HG03039 (cell line): ENCODE measurements around the gene UNC5C.

Experiments used
- ATAC-seq: cut with Tn5 transposase; IDR thresholded peaks from one replicate; pipeline ENCODE4 v1.9.1; 2021; ENCODE audit warnings: mild to moderate bottlenecking, moderate library complexity; ENCODE audit not compliant: unreplicated experiment

Gene UNC5C

DNA sequence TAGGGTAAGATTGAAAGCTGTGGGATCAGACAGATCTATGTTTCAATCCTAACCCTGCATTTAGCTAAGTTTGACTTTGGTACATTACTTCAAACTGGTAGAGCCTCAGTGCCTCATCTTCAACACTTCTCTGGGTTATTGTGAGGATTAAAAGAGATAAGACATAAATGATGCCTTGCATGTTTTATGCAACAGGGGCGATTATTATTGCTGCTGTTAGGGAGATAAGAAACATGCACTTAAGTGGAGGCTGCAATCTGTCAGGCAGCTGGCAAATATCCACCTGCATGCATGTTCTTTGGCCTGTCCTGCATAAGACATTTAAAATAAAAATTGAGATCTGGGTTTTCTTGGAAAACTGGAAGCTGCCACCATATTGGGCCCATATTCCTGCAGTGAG, 24.6 kb downstream of the UNC5C start:
- no peak for ATAC-seq

DNA sequence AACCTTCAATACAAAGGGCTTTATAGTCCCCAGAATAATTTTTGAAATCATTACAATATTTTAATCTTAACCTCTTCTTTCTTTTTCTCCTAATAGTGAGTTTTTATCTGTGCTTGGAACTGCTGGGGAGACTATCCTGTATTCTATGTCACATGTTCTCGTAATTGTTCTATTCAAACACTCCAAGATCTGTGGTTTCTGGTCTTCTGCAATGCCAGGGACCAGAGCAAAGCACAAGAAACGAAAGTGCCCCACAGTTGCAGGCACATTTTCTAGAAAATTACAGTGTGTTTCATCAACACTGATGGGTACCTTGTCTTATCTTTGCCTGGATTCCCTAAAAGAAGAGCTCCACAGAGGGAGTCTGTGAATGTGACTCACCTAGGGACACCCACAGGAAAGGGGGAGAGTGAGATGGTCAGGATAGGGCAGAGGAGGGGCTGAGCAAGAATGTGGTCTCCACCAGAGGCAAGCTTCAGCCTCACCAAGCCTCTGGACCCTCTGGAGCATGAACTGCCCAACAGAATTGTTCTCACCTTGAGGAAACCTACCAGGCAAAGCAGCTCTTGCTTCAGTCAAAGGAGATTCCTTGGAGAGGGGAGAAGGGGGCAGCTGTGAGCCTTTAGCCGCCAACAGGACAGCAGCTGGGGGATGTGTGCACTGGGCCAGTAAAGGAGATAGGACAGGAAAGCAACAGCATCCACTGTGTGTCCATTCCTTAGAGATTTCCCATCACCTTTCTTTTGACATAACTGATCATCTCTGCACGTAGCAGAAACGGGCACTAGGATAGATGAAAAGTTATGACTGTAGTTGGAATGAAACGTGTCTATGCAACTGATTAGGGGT, 25.9 kb downstream of the UNC5C start:
- no peak for ATAC-seq

DNA sequence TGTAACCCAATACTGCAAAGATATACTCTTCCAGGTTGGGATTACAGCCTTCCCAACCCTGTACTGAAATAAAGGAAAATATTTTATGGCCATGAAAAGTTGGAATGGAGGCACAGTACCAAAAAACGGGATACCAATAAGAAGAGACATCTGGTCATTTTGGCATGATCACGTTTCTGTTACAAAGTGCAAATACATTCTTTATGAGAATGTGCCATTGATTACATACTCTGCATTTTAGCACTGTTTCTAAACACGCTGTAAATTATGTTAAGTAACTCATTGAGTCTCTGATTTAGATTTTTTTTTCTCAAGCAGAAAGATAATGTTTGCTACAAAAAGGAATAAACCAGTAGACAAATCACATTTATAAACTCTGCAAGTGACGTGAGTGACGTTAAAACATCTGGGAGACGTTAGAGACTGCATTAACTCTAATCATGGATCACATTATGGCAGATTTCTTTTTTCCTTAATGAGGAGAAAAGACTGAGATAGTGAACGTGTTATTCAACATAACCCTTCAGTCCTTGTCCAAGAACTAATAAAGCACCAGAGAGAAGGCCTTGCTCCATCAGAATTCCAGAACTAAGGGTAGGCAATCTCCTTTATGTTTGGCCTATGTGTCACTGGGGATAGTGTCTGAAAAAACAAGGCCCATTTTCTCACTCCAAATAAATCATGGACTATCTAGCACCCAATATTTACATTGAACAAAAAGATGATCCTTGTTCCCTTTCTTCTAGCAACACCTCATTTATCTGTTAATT, 31.0 kb downstream of the UNC5C start:
- no peak for ATAC-seq

DNA sequence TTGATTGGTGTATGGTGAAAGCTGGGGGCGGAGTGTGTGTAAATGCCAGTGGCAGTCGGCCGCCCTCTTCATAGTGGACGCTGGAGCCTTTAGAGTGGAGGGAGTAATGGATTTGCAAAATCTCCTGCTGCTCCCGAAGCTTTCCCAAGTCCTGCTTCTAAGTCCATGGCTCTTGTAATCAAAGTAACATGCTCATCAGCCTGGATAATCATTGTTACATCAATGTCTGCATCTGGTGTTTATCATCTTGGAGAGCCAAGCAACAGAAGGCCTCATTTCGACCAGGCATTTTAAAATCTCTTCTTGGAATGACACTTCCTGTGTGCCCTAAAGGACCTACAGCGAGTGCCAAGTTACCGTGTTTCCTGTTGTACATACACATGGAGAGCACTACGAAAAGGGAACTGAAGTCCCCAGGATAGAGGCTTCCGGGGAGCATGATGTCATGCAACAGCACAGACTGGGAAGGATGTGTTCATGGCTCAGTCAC, 32.2 kb downstream of the UNC5C start:
- no peak for ATAC-seq

DNA sequence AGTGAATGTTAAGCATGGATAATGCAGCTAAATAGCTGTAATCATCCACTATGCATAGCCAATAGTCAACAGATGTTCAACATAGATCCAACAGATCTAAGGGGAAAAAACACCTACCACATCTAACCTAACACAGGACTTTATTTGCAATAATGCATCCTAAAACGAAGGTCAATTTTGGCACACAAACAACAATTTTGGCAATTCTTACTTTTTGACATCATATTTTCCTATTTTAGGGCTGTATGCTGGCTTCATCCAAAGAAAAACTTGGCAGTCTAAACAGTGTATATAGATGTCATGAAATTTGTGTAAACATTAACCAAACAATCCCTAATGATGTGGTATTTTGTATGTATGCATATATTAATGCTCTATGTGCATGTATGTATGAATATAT, 33.2 kb downstream of the UNC5C start:
- ATAC-seq, result no peak

DNA sequence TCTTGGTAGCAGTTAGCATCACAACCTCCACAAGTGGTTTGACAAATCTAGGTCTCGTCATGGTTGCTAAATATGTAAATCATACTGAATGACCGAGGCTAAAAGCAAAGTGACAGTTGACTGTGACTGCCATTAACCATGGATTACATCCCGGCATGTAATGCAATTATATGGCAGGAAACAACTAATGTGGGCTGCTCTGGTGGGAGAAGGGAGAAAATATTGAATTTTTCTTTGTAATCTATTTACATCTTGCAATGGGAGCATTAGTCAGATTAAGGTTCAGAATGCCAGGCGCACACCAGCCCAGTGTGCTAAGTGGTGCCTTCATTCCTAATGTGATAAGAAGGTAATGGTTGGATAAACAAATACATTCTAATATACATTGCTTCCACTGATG, 35.8 kb downstream of the UNC5C start:
- ATAC-seq, result no peak

DNA sequence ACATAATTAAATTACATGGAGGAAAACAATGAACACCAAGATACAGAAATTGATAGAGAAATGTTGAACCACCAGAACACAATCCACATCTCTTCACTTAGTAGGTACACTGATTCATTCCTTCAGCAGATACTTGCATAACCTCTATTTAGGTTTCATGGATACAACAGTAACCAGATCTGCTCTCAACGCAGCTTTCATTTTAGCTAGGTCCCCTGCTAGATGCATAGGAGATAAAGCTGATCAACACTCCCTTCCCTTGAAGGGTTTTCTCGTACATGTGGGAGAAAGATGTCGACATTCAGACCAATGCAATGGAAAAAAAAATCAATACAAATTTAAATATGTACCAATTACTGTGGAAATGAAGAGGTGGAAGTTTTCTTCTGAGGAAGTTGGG, 37.3 kb downstream of the UNC5C start:
- ATAC-seq, result no peak

DNA sequence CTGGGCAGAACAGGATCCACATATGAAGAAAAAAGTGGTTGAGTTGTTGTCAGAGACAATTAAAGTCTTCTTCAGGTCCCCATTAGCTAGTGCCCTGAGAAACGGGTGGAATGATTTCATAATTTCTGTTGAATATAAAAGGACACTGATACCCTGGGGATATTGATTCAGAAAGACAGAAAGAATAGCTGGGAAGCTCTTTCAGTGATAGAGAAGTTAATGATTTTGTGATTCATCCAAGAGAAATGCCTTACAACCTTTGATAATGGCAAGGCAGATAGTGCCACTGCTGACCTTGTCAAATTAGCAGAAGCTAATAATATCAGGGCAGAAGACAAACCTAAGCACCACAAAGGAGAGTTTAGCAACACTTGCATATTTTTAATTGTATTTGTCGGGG, 37.9 kb downstream of the UNC5C start:
- no peak for ATAC-seq

DNA sequence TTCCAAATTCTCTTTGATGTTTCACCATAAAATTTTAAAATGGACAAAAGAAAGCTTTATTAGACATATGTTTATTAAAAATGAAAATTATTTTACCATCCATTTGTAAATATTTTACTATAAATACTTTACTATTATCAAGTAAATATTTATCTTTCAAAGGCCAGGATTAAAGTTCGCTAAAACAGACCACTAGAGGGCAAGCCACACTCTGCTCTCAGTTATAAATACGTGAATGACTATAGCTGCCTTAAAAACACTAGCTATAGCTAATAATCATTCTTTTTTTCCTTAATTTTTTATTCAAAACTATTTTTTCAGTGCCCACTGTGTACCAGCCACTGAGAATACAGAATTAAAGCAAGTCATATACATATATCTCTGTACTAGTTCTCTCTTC, 38.6 kb downstream of the UNC5C start:
- no peak for ATAC-seq

DNA sequence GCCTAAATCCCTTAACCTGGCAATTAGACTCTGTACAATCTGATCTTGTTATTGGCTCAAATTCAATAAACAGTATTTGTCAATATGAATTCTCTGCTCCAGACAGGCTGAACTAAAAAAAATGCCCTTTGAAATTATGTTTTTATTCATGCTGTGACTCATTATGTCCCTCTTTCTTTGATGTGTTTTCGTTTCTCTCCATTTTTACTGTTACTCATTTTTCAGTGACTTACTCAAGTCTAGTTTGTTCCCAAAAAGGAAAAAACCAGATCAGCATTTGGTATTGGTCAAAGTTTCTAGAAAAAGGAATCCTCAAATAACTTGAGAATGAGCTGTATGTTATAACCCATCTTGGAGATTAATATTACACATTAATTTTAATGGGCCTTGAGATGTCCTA, 40.4 kb downstream of the UNC5C start:
- ATAC-seq, result no peak

- no peak for ATAC-seq
These were observed 41.2 kb downstream of the UNC5C start for GRCh38 chr4:95507561-95507960.

DNA sequence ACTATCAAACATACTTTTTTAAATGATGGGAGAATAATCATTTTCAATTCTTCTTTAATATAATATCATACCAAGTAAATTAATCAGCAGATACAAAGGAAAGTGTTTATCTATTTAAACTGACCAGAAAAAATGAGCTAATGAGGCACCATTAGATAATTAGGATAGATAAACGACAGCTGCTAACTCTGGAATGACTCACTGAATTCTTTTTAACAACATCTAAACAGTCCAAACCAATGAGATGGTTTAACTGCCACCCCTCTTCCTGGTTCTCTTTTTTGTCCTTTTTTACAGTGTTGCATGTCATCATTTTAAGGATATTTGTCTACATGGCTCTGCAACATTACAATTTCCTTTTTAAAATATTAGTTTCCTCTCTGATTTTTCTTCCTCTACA, 41.6 kb downstream of the UNC5C start:
- no peak for ATAC-seq

- ATAC-seq, result no peak
These were observed 42.5 kb downstream of the UNC5C start for GRCh38 chr4:95506264-95506663.

DNA sequence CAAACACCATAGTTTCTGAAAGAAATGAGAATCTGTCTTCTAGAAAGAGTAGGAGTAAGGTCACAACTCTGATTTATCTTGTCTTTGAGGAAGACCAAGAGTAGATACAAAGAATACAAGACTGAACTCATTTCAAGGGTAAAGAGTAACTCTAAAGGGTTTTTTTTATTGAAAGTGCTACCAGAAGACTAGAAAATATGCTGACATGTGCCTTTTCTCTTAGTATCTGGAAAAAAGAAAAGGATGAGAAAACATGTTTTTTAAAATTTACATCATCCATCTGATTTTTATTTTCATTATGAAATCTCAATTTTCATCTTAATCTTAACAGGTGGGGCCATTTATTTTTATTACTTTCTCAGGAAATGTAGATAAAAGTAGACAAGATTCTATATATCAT, 43.0 kb downstream of the UNC5C start:
- no peak for ATAC-seq

- no peak for ATAC-seq
These were observed 43.6 kb downstream of the UNC5C start for GRCh38 chr4:95505151-95505550.

GRCh38 chr4:95504501-95504900, 44.3 kb downstream of the UNC5C start:
- no peak for ATAC-seq

DNA sequence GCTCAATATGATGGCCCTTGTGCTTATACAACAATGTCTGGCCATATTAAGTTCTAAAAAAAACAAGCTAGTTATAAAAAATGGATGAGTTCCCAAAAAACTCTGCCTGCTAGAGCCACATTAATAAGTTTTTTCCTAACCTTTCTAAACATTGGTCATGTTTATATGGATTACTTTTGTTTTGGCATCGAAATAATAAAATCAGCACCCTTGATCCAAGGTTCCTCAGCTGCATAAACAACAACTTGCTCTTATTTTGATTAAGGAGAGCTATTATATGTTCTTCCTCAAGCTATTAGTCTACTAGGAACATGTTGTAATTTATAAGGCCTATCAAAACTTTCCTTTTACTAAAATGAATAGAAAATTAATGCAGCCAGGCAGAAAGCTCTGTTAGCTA, 48.4 kb downstream of the UNC5C start:
- no peak for ATAC-seq

DNA sequence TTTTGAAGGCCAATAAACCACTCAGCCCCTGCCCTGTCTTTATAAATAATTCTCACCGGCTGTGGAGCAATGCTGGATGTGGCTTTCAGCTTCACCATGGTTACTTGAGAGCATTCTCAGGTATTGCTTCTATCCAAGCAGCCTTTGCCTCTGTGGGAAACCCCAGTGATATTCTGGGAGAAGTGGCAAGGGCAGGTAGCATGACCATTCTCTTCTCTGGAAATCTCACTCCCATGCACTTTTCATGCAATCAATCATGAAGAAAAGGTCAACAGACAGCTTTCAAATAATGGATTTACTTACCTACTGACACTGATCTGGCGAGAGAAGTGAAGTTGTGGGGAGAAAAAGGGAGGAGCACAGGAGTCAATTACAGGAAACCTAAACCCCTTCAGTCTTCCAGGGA, 49.5 kb downstream of the UNC5C start:
- ATAC-seq, result no peak

DNA sequence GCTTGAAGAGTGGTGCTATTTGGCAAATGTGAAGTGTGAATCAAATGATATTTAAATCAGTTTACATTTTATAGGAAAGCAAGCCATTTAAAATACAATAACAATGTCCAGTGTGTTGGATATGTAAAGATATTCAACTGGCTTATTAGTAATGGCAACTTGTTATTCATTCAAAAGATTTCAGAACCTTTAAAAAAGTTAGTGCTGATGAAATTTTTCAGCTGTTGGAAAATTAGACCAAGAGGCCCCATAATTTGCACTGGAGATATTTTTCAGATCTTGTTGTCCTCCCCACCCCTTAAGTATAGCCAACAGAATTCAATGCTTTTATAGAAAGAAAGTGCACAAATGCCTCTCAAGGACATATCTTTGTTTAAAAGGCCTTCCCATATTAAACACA, 54.6 kb downstream of the UNC5C start:
- no peak for ATAC-seq

DNA sequence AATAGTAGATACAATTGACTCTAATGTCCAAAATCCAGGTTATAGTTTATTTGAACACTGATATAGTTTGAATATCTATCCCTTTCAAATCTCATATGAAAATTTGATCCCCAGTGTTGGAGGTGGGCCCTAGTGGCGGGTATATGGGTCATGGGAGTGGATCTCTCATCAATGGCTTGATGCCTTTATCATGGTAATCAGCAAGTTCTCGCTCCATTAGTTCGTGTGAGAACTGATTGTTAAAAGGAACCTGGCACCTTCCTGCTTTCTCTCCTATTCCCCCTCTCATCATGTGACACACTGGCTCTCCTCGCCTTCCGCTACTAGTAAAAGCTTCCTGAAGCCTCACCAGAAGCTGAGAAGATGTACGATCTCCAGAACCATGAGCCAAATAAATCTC, 70.1 kb downstream of the UNC5C start:
- ATAC-seq, result no peak

GRCh38 chr4:95476121-95476520, 72.7 kb downstream of the UNC5C start:
- ATAC-seq, result no peak

GRCh38 chr4:95472534-95472933, 76.2 kb downstream of the UNC5C start:
- no peak for ATAC-seq
